ENCODE results near the gene SWSAP1.

The SWSAP1 gene

GRCh38 chr19:11416346-11417052, 42.0 kb downstream of the SWSAP1 start:
- DNase-seq (ENCODE audit: low read depth, low spot score) = no peak
- no peak overlapping the region for H3K27ac ChIP-seq (ENCODE audit: low read length)
- WGBS (ENCODE audit: insufficient coverage, insufficient read length) = no CpG with 5 or more reads among the region's 17 CpGs
- no peak overlapping the region for H3K4me3 ChIP-seq (ENCODE audit: low read length)
- no peaks in the 10 kb centered on the region for H3K27me3 ChIP-seq (ENCODE audit: control insufficient read depth, insufficient read depth, low read length)
- no peaks in the 10 kb centered on the region for H3K36me3 ChIP-seq (ENCODE audit: control insufficient read depth, insufficient read depth, low read length)
- no peaks in the 10 kb centered on the region for H3K9me3 ChIP-seq (ENCODE audit: control insufficient read depth, insufficient read depth, low read length)
- peaks cover 2% of the 10 kb centered on the region for H3K4me1 ChIP-seq (ENCODE audit: control insufficient read depth, insufficient read depth, low read length)

DNA sequence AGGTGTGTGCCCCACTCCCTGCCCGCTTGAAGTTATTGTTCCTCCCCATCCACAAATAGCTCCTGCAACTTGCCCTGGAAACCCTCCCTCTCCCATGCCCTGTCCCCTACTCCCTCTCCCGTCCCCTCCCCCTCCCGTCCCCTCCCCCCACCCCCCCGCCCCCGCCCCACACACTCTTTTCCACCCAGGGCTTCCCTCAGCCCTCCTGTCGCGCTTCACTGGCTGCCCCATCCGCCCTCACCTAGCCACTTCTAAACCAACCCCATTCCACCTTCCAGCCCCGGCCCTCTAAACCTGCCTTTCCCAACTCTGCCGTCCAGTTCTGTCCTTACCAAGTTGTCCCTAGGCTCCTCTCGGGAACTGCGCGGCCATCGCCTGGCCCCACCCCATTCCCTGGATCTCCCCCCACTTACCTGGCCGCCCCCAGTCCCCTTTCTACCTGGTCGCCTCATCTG, 43.7 kb downstream of the SWSAP1 start:
- Histone ChIP-seq H3K27ac (ENCODE audit: low read length) (no peak overlapping the region), H3K27me3 (ENCODE audit: control insufficient read depth, insufficient read depth, low read length) (no peaks in the 10 kb centered on the region), H3K4me3 (ENCODE audit: low read length) (peak overlapping the region; percentile 62; the same call in 1 of the 2 replicates), H3K9me3 (ENCODE audit: control insufficient read depth, insufficient read depth, low read length) (no peaks in the 10 kb centered on the region), H3K36me3 (ENCODE audit: control insufficient read depth, insufficient read depth, low read length) (no peaks in the 10 kb centered on the region), H3K4me1 (ENCODE audit: control insufficient read depth, insufficient read depth, low read length) (peaks cover 2% of the 10 kb centered on the region)
- no CpG with 5 or more reads among the region's 16 CpGs for WGBS (ENCODE audit: insufficient coverage, insufficient read length)
- no peak for DNase-seq (ENCODE audit: low read depth, low spot score)

- Histone ChIP-seq H3K27me3 (ENCODE audit: control insufficient read depth, insufficient read depth, low read length) (no peaks in the 10 kb centered on the region), H3K27ac (ENCODE audit: low read length) (no peak within 1 kb of the TSS), H3K4me1 (ENCODE audit: control insufficient read depth, insufficient read depth, low read length) (peaks cover 2% of the 10 kb centered on the region), H3K4me3 (ENCODE audit: low read length) (peak within 1 kb of the TSS; percentile 62; the same call in 1 of the 2 replicates), H3K9me3 (ENCODE audit: control insufficient read depth, insufficient read depth, low read length) (no peaks in the 10 kb centered on the region), H3K36me3 (ENCODE audit: control insufficient read depth, insufficient read depth, low read length) (no peaks in the 10 kb centered on the region)
- no CpG with 5 or more reads among the region's 72 CpGs for WGBS (ENCODE audit: insufficient coverage, insufficient read length)
- DNase-seq (ENCODE audit: low read depth, low spot score) = peak; percentile 89
Measured at GRCh38 chr19:11418549-11419506, 44.4 kb downstream of the SWSAP1 start, which contains the start of gene RGL3. Gene RGL3 (minus strand): TSS chr19:11419314. CDS start chr19:11419278, 36 bp downstream.

DNA sequence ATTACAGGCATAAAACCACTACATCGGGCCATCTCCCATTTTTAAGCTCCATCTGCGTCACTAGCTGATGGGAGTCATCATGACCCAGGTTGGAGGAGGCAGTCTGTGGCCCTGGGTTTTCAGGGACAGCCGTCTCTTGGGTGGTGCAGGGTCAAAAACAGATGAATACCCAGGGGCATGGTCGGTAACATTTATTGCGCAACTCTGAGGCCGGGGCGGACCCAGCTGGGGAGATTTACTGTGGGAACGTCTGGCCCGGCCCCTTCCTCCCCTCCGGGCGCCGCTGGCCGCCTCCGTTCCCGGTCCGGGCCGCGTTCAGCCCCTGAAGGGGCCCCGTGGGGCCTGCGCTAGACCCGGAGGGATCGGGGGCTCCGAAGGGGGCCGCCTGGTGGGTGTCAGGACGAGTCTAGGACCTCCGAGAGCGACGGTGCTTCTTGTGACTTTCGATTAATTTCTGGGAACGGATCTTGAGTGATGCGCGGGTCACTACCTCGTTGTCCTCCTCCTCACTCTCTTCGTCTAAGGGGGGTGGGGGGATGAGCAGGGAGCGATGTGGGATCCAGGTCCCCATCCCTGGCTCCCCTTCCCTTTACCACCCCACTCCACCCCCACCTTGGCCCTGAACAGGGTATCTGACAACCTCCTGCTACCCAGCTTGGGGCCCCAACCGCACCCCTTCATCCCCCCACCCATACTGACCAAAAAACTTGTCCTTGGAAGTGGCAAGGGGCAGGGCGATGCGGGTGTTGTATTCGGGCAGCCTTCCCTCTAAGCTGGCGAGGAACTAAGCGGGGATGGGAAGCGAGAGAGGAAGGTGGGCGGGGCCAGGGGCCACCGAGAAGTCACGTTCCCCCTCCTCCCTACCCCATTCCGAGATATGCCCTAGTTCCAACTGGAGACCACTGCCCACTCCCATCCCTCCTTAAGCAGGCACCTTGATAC, 46.2 kb downstream of the SWSAP1 start:
- no peak for DNase-seq (ENCODE audit: low read depth, low spot score)
- Histone ChIP-seq H3K27ac (ENCODE audit: low read length) (no peak overlapping the region), H3K4me1 (ENCODE audit: control insufficient read depth, insufficient read depth, low read length) (peaks cover 2% of the 10 kb centered on the region), H3K9me3 (ENCODE audit: control insufficient read depth, insufficient read depth, low read length) (no peaks in the 10 kb centered on the region), H3K27me3 (ENCODE audit: control insufficient read depth, insufficient read depth, low read length) (no peaks in the 10 kb centered on the region), H3K4me3 (ENCODE audit: low read length) (peak overlapping the region; percentile 55; the same call in 1 of the 2 replicates), H3K36me3 (ENCODE audit: control insufficient read depth, insufficient read depth, low read length) (no peaks in the 10 kb centered on the region)
- no CpG with 5 or more reads among the region's 46 CpGs for WGBS (ENCODE audit: insufficient coverage, insufficient read length)

DNA sequence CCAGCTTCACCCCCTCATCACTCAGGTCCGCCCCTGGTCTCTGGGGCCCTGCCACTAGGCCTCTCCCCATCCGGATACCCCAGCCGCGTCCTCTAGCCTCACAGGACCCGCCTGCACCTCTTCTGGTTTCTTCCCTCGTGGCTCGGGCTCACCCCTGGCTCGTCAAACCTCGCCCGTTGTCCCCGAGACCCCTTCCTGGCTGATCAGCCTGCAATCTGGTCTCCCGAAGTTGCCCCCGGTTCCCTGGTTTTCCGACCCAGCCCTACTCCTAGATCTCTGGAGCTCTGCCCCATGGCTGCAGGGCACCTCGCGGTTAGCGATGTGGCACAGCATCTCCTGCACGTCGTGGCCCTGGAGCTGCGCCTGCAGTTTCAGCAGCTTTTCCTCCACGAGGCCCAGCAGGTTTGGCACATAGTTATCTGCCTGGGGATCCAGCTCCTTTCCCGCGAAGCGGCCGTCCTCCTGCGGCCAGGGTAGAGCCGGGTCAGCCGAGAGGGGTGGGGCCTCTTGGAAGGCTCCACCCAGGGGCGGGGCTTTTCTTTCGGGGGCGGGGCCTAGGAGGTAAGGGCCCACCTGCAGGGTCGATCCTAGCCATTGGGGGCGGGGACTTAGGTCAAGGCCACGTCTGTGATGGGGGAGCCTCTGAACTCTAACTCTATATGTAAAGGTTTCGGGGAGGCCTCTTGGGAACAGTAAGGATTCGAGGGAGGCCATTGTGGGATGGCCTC, 47.1 kb downstream of the SWSAP1 start:
- Histone ChIP-seq H3K36me3 (ENCODE audit: control insufficient read depth, insufficient read depth, low read length) (no peaks in the 10 kb centered on the region; the same call in 1 of the 2 replicates), H3K9me3 (ENCODE audit: control insufficient read depth, insufficient read depth, low read length) (no peaks in the 10 kb centered on the region), H3K27ac (ENCODE audit: low read length) (no peak overlapping the region), H3K4me1 (ENCODE audit: control insufficient read depth, insufficient read depth, low read length) (peaks cover 5% of the 10 kb centered on the region), H3K27me3 (ENCODE audit: control insufficient read depth, insufficient read depth, low read length) (no peaks in the 10 kb centered on the region), H3K4me3 (ENCODE audit: low read length) (peak overlapping the region; percentile 55; the same call in 1 of the 2 replicates)
- WGBS (ENCODE audit: insufficient coverage, insufficient read length) = no CpG with 5 or more reads among the region's 36 CpGs
- DNase-seq (ENCODE audit: low read depth, low spot score) = no peak

- no peaks in the 10 kb centered on the region for H3K27me3 ChIP-seq (ENCODE audit: control insufficient read depth, insufficient read depth, low read length)
- peak; percentile 95 for DNase-seq (ENCODE audit: low read depth, low spot score)
- H3K27ac ChIP-seq (ENCODE audit: low read length) = no peak overlapping the region
- H3K36me3 ChIP-seq (ENCODE audit: control insufficient read depth, insufficient read depth, low read length) = no peaks in the 10 kb centered on the region; the same call in 1 of the 2 replicates
- H3K9me3 ChIP-seq (ENCODE audit: control insufficient read depth, insufficient read depth, low read length) = no peaks in the 10 kb centered on the region
- H3K4me1 ChIP-seq (ENCODE audit: control insufficient read depth, insufficient read depth, low read length) = peaks cover 5% of the 10 kb centered on the region
- WGBS (ENCODE audit: insufficient coverage, insufficient read length) = no CpG with 5 or more reads among the region's 56 CpGs
- peak overlapping the region; percentile 38; the same call in 1 of the 2 replicates for H3K4me3 ChIP-seq (ENCODE audit: low read length)
Measured at GRCh38 chr19:11422163-11423065, 47.9 kb downstream of the SWSAP1 start.

DNA sequence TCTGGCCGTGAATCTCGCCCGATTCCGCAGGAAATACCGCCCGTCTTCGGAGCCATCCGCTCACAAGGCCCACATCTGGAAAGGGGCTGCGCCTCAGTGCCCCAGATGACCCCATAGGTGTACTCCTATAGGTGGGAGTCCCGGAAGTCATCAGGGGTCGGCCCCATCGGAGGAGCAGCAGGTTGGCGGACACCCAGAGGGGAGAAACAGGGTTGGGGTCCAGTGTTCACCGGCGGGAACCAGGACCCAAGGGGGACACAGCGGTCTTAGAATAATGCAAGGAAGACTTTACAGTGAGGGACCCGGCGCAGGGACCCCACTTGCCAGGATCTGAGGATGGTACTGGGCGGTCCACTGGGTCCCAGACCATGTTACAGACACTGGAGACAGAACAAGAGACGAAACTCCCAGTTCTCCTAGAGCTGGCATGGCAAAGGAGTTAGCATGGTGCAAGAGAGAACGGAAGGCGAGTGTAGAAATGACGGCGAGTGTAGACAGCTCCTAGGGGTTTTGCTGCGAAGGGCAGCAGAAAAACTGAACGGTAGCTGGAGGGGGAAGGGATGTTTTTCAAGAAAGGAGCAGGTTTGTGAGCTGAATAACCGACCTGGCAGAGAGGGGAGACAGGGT, 48.8 kb downstream of the SWSAP1 start:
- Histone ChIP-seq H3K9me3 (ENCODE audit: control insufficient read depth, insufficient read depth, low read length) (no peaks in the 10 kb centered on the region), H3K27ac (ENCODE audit: low read length) (no peak overlapping the region), H3K36me3 (ENCODE audit: control insufficient read depth, insufficient read depth, low read length) (no peaks in the 10 kb centered on the region; the same call in 1 of the 2 replicates), H3K27me3 (ENCODE audit: control insufficient read depth, insufficient read depth, low read length) (no peaks in the 10 kb centered on the region), H3K4me3 (ENCODE audit: low read length) (no peak overlapping the region), H3K4me1 (ENCODE audit: control insufficient read depth, insufficient read depth, low read length) (peaks cover 5% of the 10 kb centered on the region)
- no CpG with 5 or more reads among the region's 27 CpGs for WGBS (ENCODE audit: insufficient coverage, insufficient read length)
- no peak for DNase-seq (ENCODE audit: low read depth, low spot score)

DNA sequence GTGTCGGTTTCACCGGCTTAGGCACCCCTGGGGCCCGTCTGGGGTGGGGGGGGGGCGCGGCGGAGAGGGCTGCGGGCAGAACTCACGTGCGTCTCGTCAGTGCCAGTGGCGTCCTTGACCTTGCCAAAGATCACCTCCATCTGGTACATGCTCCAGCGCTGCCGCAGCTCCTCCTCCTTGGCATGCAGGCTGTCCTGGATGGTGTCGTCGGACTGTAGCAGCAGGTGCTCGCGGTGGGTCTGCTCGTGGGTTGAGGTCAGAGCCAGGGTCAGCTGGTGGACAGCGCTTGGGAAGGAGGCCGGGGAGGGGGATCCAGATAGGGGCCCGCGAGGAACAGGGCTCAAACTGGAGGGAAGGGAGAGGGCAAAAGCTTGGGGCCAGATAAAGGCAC, 49.3 kb downstream of the SWSAP1 start:
- DNase-seq (ENCODE audit: low read depth, low spot score) = no peak
- Histone ChIP-seq H3K9me3 (ENCODE audit: control insufficient read depth, insufficient read depth, low read length) (no peaks in the 10 kb centered on the region), H3K4me1 (ENCODE audit: control insufficient read depth, insufficient read depth, low read length) (peaks cover 5% of the 10 kb centered on the region), H3K27me3 (ENCODE audit: control insufficient read depth, insufficient read depth, low read length) (no peaks in the 10 kb centered on the region), H3K27ac (ENCODE audit: low read length) (no peak overlapping the region), H3K4me3 (ENCODE audit: low read length) (no peak overlapping the region), H3K36me3 (ENCODE audit: control insufficient read depth, insufficient read depth, low read length) (no peaks in the 10 kb centered on the region; the same call in 1 of the 2 replicates)
- WGBS (ENCODE audit: insufficient coverage, insufficient read length) = no CpG with 5 or more reads among the region's 22 CpGs

Measured in iPS DF 6.9 (cell line).